SK-N-MC (cell line): ENCODE measurements around the gene SPIN1.

Source experiments
- DNase-seq: peaks from one replicate; pipeline ENCODE4 v3.0.0-alpha.2; 2011; ENCODE audit warnings: low read depth, low spot score
- H3K27ac ChIP-seq: fragments of 200-600 bp; sonication (generic); 2 replicates; pipeline ENCODE4 v1.5.1; 2016; ENCODE audit warnings: mixed run types
- H3K36me3 ChIP-seq: fragments of 200-600 bp; sonication (generic); 2 replicates; pipeline ENCODE4 v1.6.1; 2017; ENCODE audit warnings: antibody characterized with exemption, low read length, mixed read lengths; ENCODE audit not compliant: insufficient read depth
- H3K4me3 ChIP-seq: fragments of 200-600 bp; sonication (generic); 2 replicates; pipeline ENCODE4 v1.5.1; 2016
- H3K9ac ChIP-seq: fragments of 200-600 bp; sonication (generic); 2 replicates; pipeline ENCODE4 v1.8.0; 2017; ENCODE audit warnings: mixed run types, mixed read lengths; ENCODE audit not compliant: insufficient read length
- H3K9me3 ChIP-seq: fragments of 200-600 bp; sonication (generic); 2 replicates; pipeline ENCODE4 v1.6.1; 2017; ENCODE audit warnings: low read depth, mild to moderate bottlenecking, antibody characterized with exemption, low read length, moderate library complexity, mixed read lengths
- EZH2 ChIP-seq: fragments of 200-600 bp; sonication (generic); IDR thresholded peaks from one replicate; pipeline ENCODE4 v1.6.1; 2017; ENCODE audit warnings: antibody characterized with exemption
- FOXP2 ChIP-seq: optimal IDR thresholded peaks from 2 replicates; pipeline ENCODE3; 2011; ENCODE audit warnings: mild to moderate bottlenecking, moderate library complexity; ENCODE audit not compliant: insufficient read depth; ENCODE audit errors: extremely low read length, control extremely low read depth
- POLR2AphosphoS5 ChIP-seq: IDR thresholded peaks from 2 replicates; pipeline ENCODE4 v1.6.1; 2012; ENCODE audit warnings: mild to moderate bottlenecking, low read depth, low read length, borderline replicate concordance

SPIN1 gene

GRCh38 chr9:88420227-88420626 is 32.0 kb downstream of the SPIN1 start:
- TF ChIP-seq EZH2 (no peak), POLR2AphosphoS5 (peak; percentile 45; the same call in 1 of the 2 replicates)
- DNase-seq, result peak; percentile 82
- Histone ChIP-seq H3K9ac (no peak overlapping the region), H3K9me3 (peaks cover 29% of the 10 kb centered on the region), H3K27ac (peak overlapping the region; percentile 82), H3K4me3 (peak overlapping the region; percentile 11; the same call in 1 of the 2 replicates), H3K36me3 (peaks cover 88% of the 10 kb centered on the region)

GRCh38 chr9:88421348-88421747 is 33.1 kb downstream of the SPIN1 start:
- peaks cover 87% of the 10 kb centered on the region for H3K36me3 ChIP-seq
- no peak for DNase-seq
- H3K27ac ChIP-seq, result peak overlapping the region; percentile 82; the same call in 1 of the 2 replicates
- H3K9ac ChIP-seq, result no peak overlapping the region
- TF ChIP-seq FOXP2, result no peak
- TF ChIP-seq EZH2, result no peak
- TF ChIP-seq POLR2AphosphoS5, result no peak
- peaks cover 24% of the 10 kb centered on the region for H3K9me3 ChIP-seq
- H3K4me3 ChIP-seq, result no peak overlapping the region

GRCh38 chr9:88425538-88425950 is 37.3 kb downstream of the SPIN1 start:
- Histone ChIP-seq H3K9ac (no peak overlapping the region), H3K9me3 (peaks cover 5% of the 10 kb centered on the region; the same call in 1 of the 2 replicates), H3K27ac (no peak overlapping the region), H3K36me3 (peaks cover 75% of the 10 kb centered on the region), H3K4me3 (no peak overlapping the region)
- DNase-seq, result no peak
- TF ChIP-seq EZH2 (no peak), FOXP2 (no peak), POLR2AphosphoS5 (no peak)

GRCh38 chr9:88426651-88427050 is 38.4 kb downstream of the SPIN1 start:
- H3K27ac ChIP-seq, result peak overlapping the region; percentile 1; the same call in 1 of the 2 replicates
- H3K9ac ChIP-seq, result no peak overlapping the region
- H3K9me3 ChIP-seq, result peaks cover 2% of the 10 kb centered on the region; the same call in 1 of the 2 replicates
- H3K36me3 ChIP-seq, result peaks cover 72% of the 10 kb centered on the region
- no peak overlapping the region for H3K4me3 ChIP-seq
- TF ChIP-seq POLR2AphosphoS5, result no peak
- no peak for TF ChIP-seq FOXP2
- TF ChIP-seq EZH2, result no peak
- no peak for DNase-seq

- H3K4me3 ChIP-seq, result no peak overlapping the region
- H3K9me3 ChIP-seq, result no peaks in the 10 kb centered on the region
- no peak for TF ChIP-seq EZH2
- TF ChIP-seq POLR2AphosphoS5, result no peak
- no peak for TF ChIP-seq FOXP2
- H3K36me3 ChIP-seq, result peaks cover 63% of the 10 kb centered on the region
- no peak overlapping the region for H3K27ac ChIP-seq
- DNase-seq, result no peak
- no peak overlapping the region for H3K9ac ChIP-seq
These were observed 41.6 kb downstream of the SPIN1 start for GRCh38 chr9:88429595-88430430.

GRCh38 chr9:88433583-88434255 is 45.5 kb downstream of the SPIN1 start:
- H3K27ac ChIP-seq, result no peak overlapping the region
- H3K9me3 ChIP-seq, result no peaks in the 10 kb centered on the region
- TF ChIP-seq POLR2AphosphoS5, result no peak
- TF ChIP-seq FOXP2, result no peak
- no peak for TF ChIP-seq EZH2
- no peak for DNase-seq
- H3K9ac ChIP-seq, result no peak overlapping the region
- H3K36me3 ChIP-seq, result peaks cover 69% of the 10 kb centered on the region
- H3K4me3 ChIP-seq, result no peak overlapping the region

- H3K9ac ChIP-seq, result no peak overlapping the region
- DNase-seq, result no peak
- H3K9me3 ChIP-seq, result no peaks in the 10 kb centered on the region
- H3K36me3 ChIP-seq, result peaks cover 54% of the 10 kb centered on the region
- TF ChIP-seq POLR2AphosphoS5, result no peak
- TF ChIP-seq EZH2, result no peak
- TF ChIP-seq FOXP2, result no peak
- no peak overlapping the region for H3K4me3 ChIP-seq
- H3K27ac ChIP-seq, result no peak overlapping the region
These were observed 47.1 kb downstream of the SPIN1 start for GRCh38 chr9:88435336-88435735.

GRCh38 chr9:88436379-88436778 is 48.1 kb downstream of the SPIN1 start:
- no peaks in the 10 kb centered on the region for H3K9me3 ChIP-seq
- no peak for DNase-seq
- H3K27ac ChIP-seq, result no peak overlapping the region
- peaks cover 60% of the 10 kb centered on the region for H3K36me3 ChIP-seq
- no peak overlapping the region for H3K9ac ChIP-seq
- H3K4me3 ChIP-seq, result no peak overlapping the region
- TF ChIP-seq FOXP2 (no peak), EZH2 (no peak), POLR2AphosphoS5 (no peak)
